ENCODE measurements around the gene DUSP2.

DNA sequence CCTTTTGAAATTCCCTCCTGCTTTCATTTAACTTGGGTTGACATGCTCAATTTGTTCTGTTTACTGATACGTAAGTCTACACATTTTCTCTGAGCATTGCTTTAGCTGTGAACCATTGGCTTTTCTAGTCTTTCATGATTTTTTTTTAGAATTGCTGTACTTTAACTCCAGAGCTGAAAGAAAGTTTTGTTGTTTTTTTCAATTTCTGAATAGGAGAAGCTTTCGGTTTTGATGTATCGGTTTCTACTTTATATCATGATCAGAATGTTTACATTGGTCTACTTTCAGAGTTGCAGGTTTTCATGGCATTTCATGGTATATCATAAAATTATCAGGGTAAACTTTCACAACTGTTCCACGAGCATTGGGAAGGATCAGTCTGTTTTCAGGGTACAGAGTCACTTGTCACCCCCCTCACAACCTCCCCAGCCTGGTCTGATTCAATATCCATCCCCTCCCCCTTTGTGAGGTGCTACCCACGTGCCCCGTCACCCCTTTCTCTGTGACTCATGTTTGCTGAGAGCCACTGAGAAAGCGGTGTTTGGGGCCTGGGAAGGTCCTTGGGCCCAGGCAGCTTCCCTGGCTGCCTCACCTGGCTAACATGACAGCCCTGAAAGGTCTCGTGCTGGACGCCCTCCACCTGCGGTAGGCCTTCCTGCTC lies 14.0 kb downstream of the DUSP2 start:
- TF ChIP-seq, protein P1, sequence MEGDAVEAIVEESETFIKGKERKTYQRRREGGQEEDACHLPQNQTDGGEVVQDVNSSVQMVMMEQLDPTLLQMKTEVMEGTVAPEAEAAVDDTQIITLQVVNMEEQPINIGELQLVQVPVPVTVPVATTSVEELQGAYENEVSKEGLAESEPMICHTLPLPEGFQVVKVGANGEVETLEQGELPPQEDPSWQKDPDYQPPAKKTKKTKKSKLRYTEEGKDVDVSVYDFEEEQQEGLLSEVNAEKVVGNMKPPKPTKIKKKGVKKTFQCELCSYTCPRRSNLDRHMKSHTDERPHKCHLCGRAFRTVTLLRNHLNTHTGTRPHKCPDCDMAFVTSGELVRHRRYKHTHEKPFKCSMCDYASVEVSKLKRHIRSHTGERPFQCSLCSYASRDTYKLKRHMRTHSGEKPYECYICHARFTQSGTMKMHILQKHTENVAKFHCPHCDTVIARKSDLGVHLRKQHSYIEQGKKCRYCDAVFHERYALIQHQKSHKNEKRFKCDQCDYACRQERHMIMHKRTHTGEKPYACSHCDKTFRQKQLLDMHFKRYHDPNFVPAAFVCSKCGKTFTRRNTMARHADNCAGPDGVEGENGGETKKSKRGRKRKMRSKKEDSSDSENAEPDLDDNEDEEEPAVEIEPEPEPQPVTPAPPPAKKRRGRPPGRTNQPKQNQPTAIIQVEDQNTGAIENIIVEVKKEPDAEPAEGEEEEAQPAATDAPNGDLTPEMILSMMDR (IDR thresholded peaks at IDR 0.05), result no peak
- TF ChIP-seq POLR2A (IDR thresholded peaks at IDR 0.05), result no peak

Data from body of pancreas (tissue), 4 donors.